ENCODE data around the gene PIP5KL1. TPM values are rescaled to one million over a fixed set of nuclear protein-coding genes. Genes with fewer than 3 reads are reported as not detected.

PIP5KL1 gene
- total and polyA plus RNA-seq, 2 of the 8 experiments (the other 6 are each of a cell fraction or from before 2014, with no cell fraction given) = 13.4 to 15.4 TPM

GRCh38 chr9:127921557-127922120 lies 8.9 kb downstream of the PIP5KL1 start:
- Histone ChIP-seq H4K20me1 (replicated peaks in 1 of 2; ENCODE audit: control insufficient read depth in 1 of 2, insufficient read depth in 2 of 2, low read length in 2 of 2) (peaks cover 0 to 6% of the 10 kb centered on the region in 2 experiments), H3K79me1 (ENCODE audit: low read depth, low read length) (no peaks in the 10 kb centered on the region), H3K23ac (ENCODE audit: insufficient read length) (no peak overlapping the region), H2BK15ac (ENCODE audit: low read length) (no peak overlapping the region), H3K4me1 (replicated peaks in 1 of 4; ENCODE audit: control insufficient read depth in 3 of 4, insufficient read depth in 4 of 4, low read length in 3 of 4) (peaks cover 0 to 4% (median under 1%) of the 10 kb centered on the region in 4 experiments; a peak in 4 of 7 replicates), H4K8ac (ENCODE audit: extremely low read depth, insufficient read depth, low read length) (peak overlapping the region; percentile 79; the same call in 1 of the 2 replicates), H3K56ac (replicated peaks; ENCODE audit: insufficient read length, low read depth, low read length) (no peak overlapping the region), H2BK5ac (ENCODE audit: low read depth, low read length) (no peak overlapping the region), H3K18ac (ENCODE audit: extremely low read depth, low read length) (no peak overlapping the region), H3K79me2 (ENCODE audit: control insufficient read depth in 1 of 2, insufficient read depth in 2 of 2, low read length in 2 of 2) (no peaks in the 10 kb centered on the region), H4K91ac (replicated peaks; ENCODE audit: insufficient read length, low read length) (no peak overlapping the region), H3K27me3 (replicated peaks in 1 of 4; ENCODE audit: control insufficient read depth in 3 of 4, extremely low read depth in 1 of 4, insufficient read depth in 3 of 4, low read length in 3 of 4) (peaks cover 0 to 5% (median 2%) of the 10 kb centered on the region in 4 experiments; a peak in 3 of 7 replicates), H2BK20ac (ENCODE audit: low read length) (no peak overlapping the region), H3K4ac (replicated peaks; ENCODE audit: insufficient read length, low read depth, low read length) (no peak overlapping the region), H4K5ac (ENCODE audit: insufficient read length, low read depth, low read length) (no peak overlapping the region), H3K4me3 (ENCODE audit: extremely low read depth in 1 of 4, insufficient read depth in 2 of 4, low read depth in 3 of 4, low read length in 4 of 4) (peak overlapping the region in 1 of 4 experiments; percentile 10; a peak in 1 of 8 replicates), H3K9ac (replicated peaks in 1 of 4; ENCODE audit: extremely low read depth in 1 of 4, low read depth in 3 of 4, low read length in 3 of 4) (no peak overlapping the region), H3K27ac (ENCODE audit: low read depth, low read length) (no peak overlapping the region), H3K23me2 (ENCODE audit: low read depth, low read length) (peaks cover 3% of the 10 kb centered on the region; the same call in 1 of the 2 replicates), H3K36me3 (ENCODE audit: control insufficient read depth in 2 of 4, insufficient read depth in 4 of 4, low read length in 3 of 4) (no peaks in the 10 kb centered on the region), H2BK12ac (ENCODE audit: low read depth, low read length) (no peak overlapping the region), H2AFZ (ENCODE audit: low read length) (no peak overlapping the region), H3K4me2 (ENCODE audit: insufficient read depth in 1 of 2, low read depth in 2 of 2, low read length in 2 of 2) (peak overlapping the region in 1 of 2 experiments; percentile 58; a peak in 2 of 4 replicates), H3K9me3 (ENCODE audit: insufficient read depth in 2 of 2, low read depth in 1 of 2, low read length in 1 of 2) (no peaks in the 10 kb centered on the region), H3K14ac (ENCODE audit: insufficient read length) (no peak overlapping the region), H2AK5ac (ENCODE audit: low read depth, low read length) (no peak overlapping the region), H2BK120ac (replicated peaks; ENCODE audit: low read depth, low read length) (no peak overlapping the region)
- ChIA-PET CTCF (ENCODE audit: partially characterized antibody) (interaction anchor here (0.6 to 6.7 kb wide), 60 partner anchors 8 to 677 kb away, joined by 3 to 114 read pairs (median 5); partner anchors contain the start of genes DPM2, ENG, PIP5KL1 and ST6GALNAC6), POLR2A (ENCODE audit: partially characterized antibody) (interaction anchor here (0.9 to 2.0 kb wide), 13 partner anchors 9 to 221 kb away, joined by 3 to 8 read pairs (median 4); partner anchors contain the start of genes CDK9 and PIP5KL1)
- WGBS, 2 experiments (ENCODE audit: extremely low coverage in 1 of 2, insufficient coverage in 1 of 2, insufficient read length in 1 of 2, insufficient replicate concordance in 2 of 2, low coverage in 1 of 2, low lambda C conversion rate in 2 of 2, missing lambda C conversion rate in 1 of 2) = 12% methylated on average over 25 of the region's 45 CpGs; no CpG with 5 or more reads in 1 of the 2 experiments
- DNase-seq (ENCODE audit: low read depth in 1 of 2, low spot score in 2 of 2) (peak in 1 of 2 experiments; percentile 95), FAIRE-seq (no peak)
- TF ChIP-seq MAX (IDR thresholded peaks at IDR 0.05) = 0 out of 2 replicates have a peak, but pooled peaks have one; percentile 9
- TF ChIP-seq SP4 (IDR thresholded peaks at IDR 0.05; ENCODE audit: low read length) = no peak; the same call in 1 of the 2 replicates
- peak; percentile 84; the same call in 1 of the 2 replicates for TF ChIP-seq KDM1A (IDR thresholded peaks at IDR 0.05; ENCODE audit: borderline replicate concordance, low read length)
- TF ChIP-seq CHD2 (IDR thresholded peaks at IDR 0.05; ENCODE audit: low read length) = no peak
- TF ChIP-seq RAD21 (IDR thresholded peaks at IDR 0.05 in 1 of 2, conservative IDR thresholded peaks at IDR 0.05 in 1 of 2; ENCODE audit: low read depth in 2 of 2, low read length in 2 of 2) = peak; percentile 95 to 96
- TF ChIP-seq CREB1 (IDR thresholded peaks at IDR 0.05) = peak; percentile 89
- no peak for TF ChIP-seq EP300 (IDR thresholded peaks at IDR 0.05; ENCODE audit: borderline replicate concordance in 1 of 2, low read depth in 2 of 2, low read length in 2 of 2)
- peak in 2 of 3 experiments; percentile 91 to 93; a peak in 3 of 4 replicates for TF ChIP-seq CTCF (IDR thresholded peaks at IDR 0.05; ENCODE audit: control extremely low read depth in 1 of 3, insufficient read depth in 1 of 3, low read depth in 1 of 3, low read length in 3 of 3)
